Measurements from ENCODE around the gene PAK5. TPM values are rescaled to one million over a fixed set of nuclear protein-coding genes. Genes with fewer than 3 reads are reported as not detected.

Gene PAK5
- total RNA-seq, 1 donor from 2014 or later, result 1.6 TPM

GRCh38 chr20:9815632-9816031, 23.2 kb downstream of the PAK5 start:
- H3K27me3 ChIP-seq, result no peaks in the 10 kb centered on the region
- no peak overlapping the region for H3K4me2 ChIP-seq
- no peaks in the 10 kb centered on the region for H3K36me3 Mint-ChIP-seq
- H3F3A ChIP-seq (ENCODE audit: low read depth), result no peaks in the 10 kb centered on the region
- TF ChIP-seq EZH2phosphoT487 (IDR thresholded peaks at IDR 0.05) (no peak), EZH2 (IDR thresholded peaks at IDR 0.05) (no peak), CTCF (IDR thresholded peaks at IDR 0.05) (no peak)
- no peak overlapping the region for H3K9ac ChIP-seq
- no peak overlapping the region for H3K4me3 ChIP-seq
- no peak overlapping the region for H3K27ac ChIP-seq
- H3K36me3 ChIP-seq, result no peaks in the 10 kb centered on the region
- H3K9me3 ChIP-seq (ENCODE audit: low read depth), result no peaks in the 10 kb centered on the region
- no peak for DNase-seq (ENCODE audit: low spot score)
- no peak overlapping the region for H2AFZ ChIP-seq (replicated peaks)
- no peaks in the 10 kb centered on the region for H3K9me3 Mint-ChIP-seq
- H3K4me1 Mint-ChIP-seq, result no peaks in the 10 kb centered on the region
- no peaks in the 10 kb centered on the region for H4K20me1 ChIP-seq (ENCODE audit: low read depth)
- no peaks in the 10 kb centered on the region for H3K4me1 ChIP-seq
- H3K4me3 Mint-ChIP-seq, result no peak overlapping the region
- no peaks in the 10 kb centered on the region for H3K79me2 ChIP-seq (ENCODE audit: low read depth)
- no peak overlapping the region for H3K27ac Mint-ChIP-seq
- no peaks in the 10 kb centered on the region for H3K27me3 Mint-ChIP-seq (ENCODE audit: insufficient read depth, low read depth)

- Histone ChIP-seq H3K27me3 (no peaks in the 10 kb centered on the region), H3K4me1 (no peaks in the 10 kb centered on the region), H3K79me2 (ENCODE audit: low read depth) (no peaks in the 10 kb centered on the region), H3K4me3 (no peak overlapping the region), H3F3A (ENCODE audit: low read depth) (no peaks in the 10 kb centered on the region), H3K4me2 (no peak overlapping the region), H3K36me3 (no peaks in the 10 kb centered on the region), H3K27ac (no peak overlapping the region), H2AFZ (replicated peaks) (no peak overlapping the region), H3K9ac (no peak overlapping the region), H4K20me1 (ENCODE audit: low read depth) (no peaks in the 10 kb centered on the region), H3K9me3 (ENCODE audit: low read depth) (no peaks in the 10 kb centered on the region)
- H3K27me3 Mint-ChIP-seq (ENCODE audit: insufficient read depth, low read depth), result no peaks in the 10 kb centered on the region
- H3K9me3 Mint-ChIP-seq, result no peaks in the 10 kb centered on the region
- H3K4me1 Mint-ChIP-seq, result no peaks in the 10 kb centered on the region
- TF ChIP-seq EZH2 (IDR thresholded peaks at IDR 0.05), result no peak
- no peak for TF ChIP-seq EZH2phosphoT487 (IDR thresholded peaks at IDR 0.05)
- TF ChIP-seq CTCF (IDR thresholded peaks at IDR 0.05), result no peak
- peak overlapping the region; percentile 68 for H3K27ac Mint-ChIP-seq
- H3K36me3 Mint-ChIP-seq, result no peaks in the 10 kb centered on the region
- DNase-seq (ENCODE audit: low spot score), result no peak
- no peak overlapping the region for H3K4me3 Mint-ChIP-seq
These were observed 28.1 kb downstream of the PAK5 start for GRCh38 chr20:9810738-9811137.

DNA sequence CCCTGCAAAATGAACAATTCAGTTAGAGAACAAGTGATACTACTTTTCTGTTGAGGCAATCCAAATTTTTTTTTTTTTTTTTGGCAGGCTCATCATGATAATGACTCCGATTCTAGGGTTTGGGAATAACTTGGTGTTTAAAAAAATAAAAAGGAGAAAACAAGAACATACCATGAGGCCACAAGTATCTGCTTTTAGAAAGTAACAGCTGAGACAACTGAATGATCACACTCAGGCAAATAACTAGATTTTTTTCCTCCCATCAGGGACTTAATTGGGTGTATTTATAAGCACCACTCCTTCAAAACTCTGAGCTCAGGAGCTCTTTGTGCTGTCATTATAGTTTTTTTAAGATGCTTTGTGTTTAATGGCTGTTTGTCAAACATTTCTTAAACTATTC, 29.6 kb downstream of the PAK5 start:
- Mint-ChIP-seq H3K36me3 (no peaks in the 10 kb centered on the region), H3K27me3 (ENCODE audit: insufficient read depth, low read depth) (no peaks in the 10 kb centered on the region), H3K27ac (no peak overlapping the region), H3K4me3 (no peak overlapping the region), H3K4me1 (no peaks in the 10 kb centered on the region), H3K9me3 (no peaks in the 10 kb centered on the region)
- no peaks in the 10 kb centered on the region for H3K4me1 ChIP-seq
- H3K27ac ChIP-seq, result no peak overlapping the region
- H3K4me3 ChIP-seq, result no peak overlapping the region
- H2AFZ ChIP-seq (replicated peaks), result no peak overlapping the region
- H3K4me2 ChIP-seq, result no peak overlapping the region
- no peaks in the 10 kb centered on the region for H3K9me3 ChIP-seq (ENCODE audit: low read depth)
- TF ChIP-seq EZH2phosphoT487 (IDR thresholded peaks at IDR 0.05) (no peak), CTCF (IDR thresholded peaks at IDR 0.05) (no peak), EZH2 (IDR thresholded peaks at IDR 0.05) (no peak)
- no peaks in the 10 kb centered on the region for H4K20me1 ChIP-seq (ENCODE audit: low read depth)
- H3K36me3 ChIP-seq, result no peaks in the 10 kb centered on the region
- no peaks in the 10 kb centered on the region for H3K27me3 ChIP-seq
- no peak overlapping the region for H3K9ac ChIP-seq
- no peaks in the 10 kb centered on the region for H3K79me2 ChIP-seq (ENCODE audit: low read depth)
- H3F3A ChIP-seq (ENCODE audit: low read depth), result no peaks in the 10 kb centered on the region
- DNase-seq (ENCODE audit: low spot score), result no peak
